Measurements from ENCODE around the gene TEX2.

Gene TEX2

GRCh38 chr17:64115043-64115698, 147.9 kb downstream of the TEX2 start:
- no peak for DNase-seq (ENCODE audit: low spot score)
- no peak overlapping the region for H3K4me3 ChIP-seq (ENCODE audit: low read length in 2 of 2)
- H3K36me3 ChIP-seq (replicated peaks in 1 of 2; ENCODE audit: control insufficient read depth in 2 of 2, insufficient read depth in 2 of 2, low read length in 2 of 2), result no peaks in the 10 kb centered on the region
- no peak overlapping the region for H2AK5ac ChIP-seq (ENCODE audit: low read depth, low read length)
- H3K4me1 ChIP-seq (ENCODE audit: control insufficient read depth in 2 of 2, insufficient read depth in 1 of 2, low read depth in 1 of 2, low read length in 2 of 2), result peaks cover 0 to 7% of the 10 kb centered on the region in 2 donors
- no peak overlapping the region for H2BK12ac ChIP-seq (ENCODE audit: low read length)
- no peak overlapping the region for H3K18ac ChIP-seq (ENCODE audit: low read length)
- H3K4me2 ChIP-seq (ENCODE audit: insufficient read depth, low read length, poor library complexity, severe bottlenecking), result no peak overlapping the region
- no peak overlapping the region for H4K91ac ChIP-seq (ENCODE audit: low read depth, low read length, poor library complexity)
- no peak overlapping the region for H3K14ac ChIP-seq (ENCODE audit: low read length)
- H2AFZ ChIP-seq (ENCODE audit: low read length), result no peak overlapping the region
- no peak overlapping the region for H3K9ac ChIP-seq (ENCODE audit: low read depth, low read length, poor library complexity)
- no peaks in the 10 kb centered on the region for H3K9me3 ChIP-seq (replicated peaks in 1 of 2; ENCODE audit: control insufficient read depth in 2 of 2, insufficient read depth in 1 of 2, low read depth in 1 of 2, low read length in 2 of 2)
- H3K23ac ChIP-seq (ENCODE audit: low read depth, low read length, poor library complexity), result no peak overlapping the region
- H2BK15ac ChIP-seq (ENCODE audit: low read length), result no peak overlapping the region
- H3K4ac ChIP-seq (ENCODE audit: low read length), result no peak overlapping the region
- no peaks in the 10 kb centered on the region for H3K79me1 ChIP-seq (ENCODE audit: low read depth, low read length)
- H3K27ac ChIP-seq (replicated peaks; ENCODE audit: low read length), result no peak overlapping the region
- H4K8ac ChIP-seq (ENCODE audit: low read depth, low read length), result no peak overlapping the region
- H2BK5ac ChIP-seq (ENCODE audit: low read length), result no peak overlapping the region
- no CpG with 5 or more reads among the region's 8 CpGs for WGBS, 2 donors (ENCODE audit: extremely low coverage in 2 of 2, insufficient read length in 2 of 2, insufficient replicate concordance in 1 of 2)
- H2BK120ac ChIP-seq (ENCODE audit: low read depth, low read length), result no peak overlapping the region
- no peaks in the 10 kb centered on the region for H3K27me3 ChIP-seq (ENCODE audit: control insufficient read depth in 3 of 3, insufficient read depth in 3 of 3, low read depth in 1 of 3, low read length in 3 of 3)

DNA sequence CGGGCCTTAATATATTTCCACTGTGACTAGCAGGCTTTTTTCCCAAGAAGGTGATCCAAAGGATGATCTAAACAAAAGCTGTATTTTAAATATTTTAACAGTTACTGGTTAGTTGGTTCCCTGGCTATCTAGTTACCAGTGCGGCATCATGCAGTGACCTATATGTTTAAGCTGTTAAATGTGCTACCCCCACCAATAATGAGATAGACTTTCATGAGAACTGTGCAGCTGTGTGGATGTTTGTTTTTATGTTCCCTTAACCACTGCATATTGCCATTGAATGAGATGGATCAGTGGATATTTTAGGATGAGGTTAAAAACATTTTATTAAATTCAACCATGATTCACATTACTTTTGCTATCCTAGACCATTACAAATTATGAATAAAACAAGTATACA, 150.1 kb downstream of the TEX2 start:
- H2AFZ ChIP-seq (ENCODE audit: low read length), result no peak overlapping the region
- H2AK5ac ChIP-seq (ENCODE audit: low read depth, low read length), result no peak overlapping the region
- no peaks in the 10 kb centered on the region for H3K36me3 ChIP-seq (replicated peaks in 1 of 2; ENCODE audit: control insufficient read depth in 2 of 2, insufficient read depth in 2 of 2, low read length in 2 of 2)
- no peaks in the 10 kb centered on the region for H3K9me3 ChIP-seq (replicated peaks in 1 of 2; ENCODE audit: control insufficient read depth in 2 of 2, insufficient read depth in 1 of 2, low read depth in 1 of 2, low read length in 2 of 2)
- H4K91ac ChIP-seq (ENCODE audit: low read depth, low read length, poor library complexity), result no peak overlapping the region
- H3K79me1 ChIP-seq (ENCODE audit: low read depth, low read length), result no peaks in the 10 kb centered on the region
- H3K18ac ChIP-seq (ENCODE audit: low read length), result no peak overlapping the region
- no peak overlapping the region for H3K27ac ChIP-seq (replicated peaks; ENCODE audit: low read length)
- no peaks in the 10 kb centered on the region for H3K27me3 ChIP-seq (ENCODE audit: control insufficient read depth in 3 of 3, insufficient read depth in 3 of 3, low read depth in 1 of 3, low read length in 3 of 3)
- H3K4ac ChIP-seq (ENCODE audit: low read length), result no peak overlapping the region
- H3K14ac ChIP-seq (ENCODE audit: low read length), result no peak overlapping the region
- H3K4me1 ChIP-seq (ENCODE audit: control insufficient read depth in 2 of 2, insufficient read depth in 1 of 2, low read depth in 1 of 2, low read length in 2 of 2), result peaks cover 4 to 6% of the 10 kb centered on the region in 2 donors
- no peak overlapping the region for H2BK5ac ChIP-seq (ENCODE audit: low read length)
- no CpG with 5 or more reads among the region's 2 CpGs for WGBS, 2 donors (ENCODE audit: extremely low coverage in 2 of 2, insufficient read length in 2 of 2, insufficient replicate concordance in 1 of 2)
- no peak overlapping the region for H3K4me2 ChIP-seq (ENCODE audit: insufficient read depth, low read length, poor library complexity, severe bottlenecking)
- no peak overlapping the region for H2BK120ac ChIP-seq (ENCODE audit: low read depth, low read length)
- H2BK15ac ChIP-seq (ENCODE audit: low read length), result no peak overlapping the region
- no peak overlapping the region for H3K9ac ChIP-seq (ENCODE audit: low read depth, low read length, poor library complexity)
- H2BK12ac ChIP-seq (ENCODE audit: low read length), result no peak overlapping the region
- H3K23ac ChIP-seq (ENCODE audit: low read depth, low read length, poor library complexity), result no peak overlapping the region
- no peak overlapping the region for H3K4me3 ChIP-seq (ENCODE audit: low read length in 2 of 2)
- no peak overlapping the region for H4K8ac ChIP-seq (ENCODE audit: low read depth, low read length)
- no peak for DNase-seq (ENCODE audit: low spot score)

DNA sequence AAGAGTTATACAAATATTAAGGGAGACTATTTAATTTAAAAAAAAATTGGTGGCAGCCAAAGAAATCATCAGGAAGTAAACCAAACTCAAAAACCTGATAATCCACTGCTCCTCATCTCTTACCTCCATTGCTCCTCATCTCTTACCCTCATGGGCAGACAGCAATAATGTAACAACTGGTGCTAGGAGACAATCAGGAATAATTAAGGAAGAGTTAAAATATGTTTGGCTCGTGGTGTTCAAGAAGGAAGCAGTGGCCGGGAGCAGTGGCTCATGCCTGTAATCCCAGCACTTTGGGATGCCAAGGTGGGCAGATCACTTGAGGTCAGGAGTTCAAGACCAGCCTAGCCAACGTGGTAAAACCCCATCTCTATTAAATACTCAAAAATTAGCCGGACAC, 151.2 kb downstream of the TEX2 start:
- no peak overlapping the region for H3K4ac ChIP-seq (ENCODE audit: low read length)
- H3K27me3 ChIP-seq (ENCODE audit: control insufficient read depth in 3 of 3, insufficient read depth in 3 of 3, low read depth in 1 of 3, low read length in 3 of 3), result no peaks in the 10 kb centered on the region
- H2AFZ ChIP-seq (ENCODE audit: low read length), result no peak overlapping the region
- H3K36me3 ChIP-seq (replicated peaks in 1 of 2; ENCODE audit: control insufficient read depth in 2 of 2, insufficient read depth in 2 of 2, low read length in 2 of 2), result no peaks in the 10 kb centered on the region
- no peak overlapping the region for H4K8ac ChIP-seq (ENCODE audit: low read depth, low read length)
- no peak overlapping the region for H2BK5ac ChIP-seq (ENCODE audit: low read length)
- peaks cover 4 to 6% of the 10 kb centered on the region in 2 donors for H3K4me1 ChIP-seq (ENCODE audit: control insufficient read depth in 2 of 2, insufficient read depth in 1 of 2, low read depth in 1 of 2, low read length in 2 of 2)
- H3K18ac ChIP-seq (ENCODE audit: low read length), result no peak overlapping the region
- DNase-seq (ENCODE audit: low spot score), result no peak
- H3K4me2 ChIP-seq (ENCODE audit: insufficient read depth, low read length, poor library complexity, severe bottlenecking), result no peak overlapping the region
- no peak overlapping the region for H4K91ac ChIP-seq (ENCODE audit: low read depth, low read length, poor library complexity)
- H2BK15ac ChIP-seq (ENCODE audit: low read length), result no peak overlapping the region
- no peak overlapping the region for H3K9ac ChIP-seq (ENCODE audit: low read depth, low read length, poor library complexity)
- H3K27ac ChIP-seq (replicated peaks; ENCODE audit: low read length), result no peak overlapping the region
- no peak overlapping the region for H3K4me3 ChIP-seq (ENCODE audit: low read length in 2 of 2)
- H2BK12ac ChIP-seq (ENCODE audit: low read length), result no peak overlapping the region
- H3K9me3 ChIP-seq (replicated peaks in 1 of 2; ENCODE audit: control insufficient read depth in 2 of 2, insufficient read depth in 1 of 2, low read depth in 1 of 2, low read length in 2 of 2), result no peaks in the 10 kb centered on the region
- H2AK5ac ChIP-seq (ENCODE audit: low read depth, low read length), result no peak overlapping the region
- H3K79me1 ChIP-seq (ENCODE audit: low read depth, low read length), result no peaks in the 10 kb centered on the region
- no CpG with 5 or more reads among the region's 4 CpGs for WGBS, 2 donors (ENCODE audit: extremely low coverage in 2 of 2, insufficient read length in 2 of 2, insufficient replicate concordance in 1 of 2)
- H2BK120ac ChIP-seq (ENCODE audit: low read depth, low read length), result no peak overlapping the region
- no peak overlapping the region for H3K23ac ChIP-seq (ENCODE audit: low read depth, low read length, poor library complexity)
- no peak overlapping the region for H3K14ac ChIP-seq (ENCODE audit: low read length)

- no peak overlapping the region for H3K4me3 ChIP-seq (ENCODE audit: low read length in 2 of 2)
- no peak for DNase-seq (ENCODE audit: low spot score)
Measured at GRCh38 chr17:64110379-64111152, 152.5 kb downstream of the TEX2 start.

More at GRCh38 chr17:64110379-64111152, 152.5 kb downstream of the TEX2 start:
- H3K79me1 ChIP-seq (ENCODE audit: low read depth, low read length), result no peaks in the 10 kb centered on the region
- H3K4me2 ChIP-seq (ENCODE audit: insufficient read depth, low read length, poor library complexity, severe bottlenecking), result no peak overlapping the region
- H3K9ac ChIP-seq (ENCODE audit: low read depth, low read length, poor library complexity), result no peak overlapping the region
- no peak overlapping the region for H3K27ac ChIP-seq (replicated peaks; ENCODE audit: low read length)
- no peak overlapping the region for H3K4ac ChIP-seq (ENCODE audit: low read length)
- no peak overlapping the region for H4K8ac ChIP-seq (ENCODE audit: low read depth, low read length)
- no peak overlapping the region for H2BK5ac ChIP-seq (ENCODE audit: low read length)
- H2BK12ac ChIP-seq (ENCODE audit: low read length), result no peak overlapping the region
- no peak overlapping the region for H3K14ac ChIP-seq (ENCODE audit: low read length)
- no peaks in the 10 kb centered on the region for H3K9me3 ChIP-seq (replicated peaks in 1 of 2; ENCODE audit: control insufficient read depth in 2 of 2, insufficient read depth in 1 of 2, low read depth in 1 of 2, low read length in 2 of 2)
- no CpG with 5 or more reads among the region's 12 CpGs for WGBS, 2 donors (ENCODE audit: extremely low coverage in 2 of 2, insufficient read length in 2 of 2, insufficient replicate concordance in 1 of 2)
- no peak overlapping the region for H2BK15ac ChIP-seq (ENCODE audit: low read length)
- H4K91ac ChIP-seq (ENCODE audit: low read depth, low read length, poor library complexity), result no peak overlapping the region
- H3K36me3 ChIP-seq (replicated peaks in 1 of 2; ENCODE audit: control insufficient read depth in 2 of 2, insufficient read depth in 2 of 2, low read length in 2 of 2), result no peaks in the 10 kb centered on the region
- no peak overlapping the region for H2BK120ac ChIP-seq (ENCODE audit: low read depth, low read length)
- H3K18ac ChIP-seq (ENCODE audit: low read length), result no peak overlapping the region
- H3K23ac ChIP-seq (ENCODE audit: low read depth, low read length, poor library complexity), result no peak overlapping the region
- no peaks in the 10 kb centered on the region for H3K27me3 ChIP-seq (ENCODE audit: control insufficient read depth in 3 of 3, insufficient read depth in 3 of 3, low read depth in 1 of 3, low read length in 3 of 3)
- no peak overlapping the region for H2AFZ ChIP-seq (ENCODE audit: low read length)
- H2AK5ac ChIP-seq (ENCODE audit: low read depth, low read length), result no peak overlapping the region
- H3K4me1 ChIP-seq (ENCODE audit: control insufficient read depth in 2 of 2, insufficient read depth in 1 of 2, low read depth in 1 of 2, low read length in 2 of 2), result peaks cover 4 to 6% of the 10 kb centered on the region in 2 donors

Measured in neuronal stem cell (in vitro differentiated cells).